Chondrocyte (in vitro differentiated cells): ENCODE measurements around the gene LLGL2. TPM values are rescaled to one million over a fixed set of nuclear protein-coding genes. Genes with fewer than 3 reads are reported as not detected.

ENCODE experiments used
- DNase-seq: peaks from one replicate; pipeline ENCODE4 v3.0.0; 2021; ENCODE audit warnings: mixed read lengths, low spot score
- H3K27ac Mint-ChIP-seq: one replicate; pipeline ENCODE4 v1.8.0; 2021; ENCODE audit warnings: mild to moderate bottlenecking, moderate library complexity, mixed read lengths; ENCODE audit not compliant: unreplicated experiment
- H3K27me3 Mint-ChIP-seq: 2 replicates; pipeline ENCODE4 v1.8.0; 2021; ENCODE audit warnings: low read depth, mixed read lengths
- H3K36me3 Mint-ChIP-seq: 2 replicates; pipeline ENCODE4 v1.8.0; 2021; ENCODE audit warnings: low read depth, mixed read lengths
- H3K4me1 Mint-ChIP-seq: 2 replicates; pipeline ENCODE4 v1.8.0; 2021; ENCODE audit warnings: low read depth, mild to moderate bottlenecking, mixed read lengths
- H3K4me3 Mint-ChIP-seq: one replicate; pipeline ENCODE4 v1.8.0; 2021; ENCODE audit warnings: mild to moderate bottlenecking, moderate library complexity, mixed read lengths; ENCODE audit not compliant: unreplicated experiment
- H3K9me3 Mint-ChIP-seq: 2 replicates; pipeline ENCODE4 v1.8.0; 2021; ENCODE audit warnings: low read depth, mixed read lengths
- total RNA-seq: library from RNA; stranded (reverse); gene quantifications from 3 replicates; pipeline ENCODE4 v1.2.1, GENCODE V29; 2021
- TF ChIP-seq, protein P1 (sequence below): fragments of 200-600 bp; sonication (generic); IDR thresholded peaks from 2 replicates; pipeline ENCODE4 v1.5.0; 2021; ENCODE audit warnings: antibody characterized with exemption, mild to moderate bottlenecking, moderate library complexity

The LLGL2 gene
- total RNA-seq, 1 donor from 2014 or later = 1.8 TPM

DNA sequence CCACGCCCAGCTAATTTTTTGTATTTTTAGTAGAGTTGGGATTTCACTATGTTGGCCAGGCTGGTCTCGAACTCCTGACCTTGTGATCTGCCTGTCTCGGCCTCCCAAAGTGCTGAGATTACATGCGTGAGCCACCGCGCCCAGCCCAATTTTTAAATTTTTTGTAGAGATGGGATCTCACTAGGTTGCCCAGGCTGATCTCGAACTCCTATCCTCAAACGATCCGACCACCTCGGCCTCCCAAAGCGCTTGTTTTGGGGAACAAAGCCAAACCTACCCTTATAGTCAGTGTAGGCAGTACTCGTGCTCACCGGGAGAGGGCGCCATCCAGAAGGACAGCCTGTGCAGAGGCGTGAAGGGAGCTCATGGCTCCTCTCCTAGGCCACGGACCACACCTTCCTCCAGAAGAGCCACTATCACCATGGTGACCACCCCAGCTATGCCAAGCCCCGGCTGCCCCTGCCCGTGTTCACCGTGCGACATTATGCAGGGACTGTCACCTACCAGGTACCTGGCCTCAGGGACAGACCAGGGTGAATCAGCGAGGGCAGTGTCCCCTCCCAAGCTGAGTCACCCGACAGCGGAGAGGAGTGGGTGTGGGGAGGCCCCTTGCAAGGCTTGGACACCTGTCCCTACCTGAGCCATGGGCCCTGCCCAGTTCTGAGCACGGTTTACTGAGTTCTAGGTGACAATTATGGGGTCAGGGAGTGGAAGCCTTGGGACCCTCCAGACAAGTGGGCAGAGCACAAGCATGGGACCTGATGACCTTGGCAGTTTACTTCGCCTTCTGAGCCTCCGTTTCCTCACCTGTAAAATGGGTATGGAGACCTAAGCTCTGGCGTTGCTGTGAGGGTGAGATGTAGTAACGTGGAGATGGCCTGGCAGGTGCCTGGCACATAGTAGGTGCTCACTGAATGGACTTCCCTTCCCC is 75.8 kb downstream of the LLGL2 start:
- Mint-ChIP-seq H3K9me3 (no peaks in the 10 kb centered on the region), H3K27me3 (peaks cover 2% of the 10 kb centered on the region)
- no peak for DNase-seq

DNA sequence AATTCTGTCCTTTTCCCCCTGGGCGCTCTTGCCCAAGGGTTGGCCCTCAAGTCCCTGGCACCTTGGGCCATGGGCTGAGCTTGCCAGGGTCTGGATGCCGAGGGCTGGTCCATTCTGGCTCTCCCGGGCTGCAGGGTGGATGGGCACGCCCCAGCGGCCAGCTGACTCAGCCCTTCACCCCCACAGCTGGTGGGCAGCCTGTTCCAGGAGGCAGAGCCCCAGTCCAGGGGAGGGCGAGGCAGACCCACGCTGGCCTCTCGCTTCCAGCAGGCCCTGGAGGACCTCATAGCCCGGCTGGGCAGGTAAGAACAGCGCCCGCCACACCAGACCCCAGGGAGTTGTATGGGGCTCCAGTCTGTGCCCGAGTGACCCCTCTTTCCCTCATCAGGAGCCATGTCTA is 77.1 kb downstream of the LLGL2 start:
- Mint-ChIP-seq H3K27me3 (no peaks in the 10 kb centered on the region), H3K27ac (no peak overlapping the region), H3K4me3 (no peak overlapping the region), H3K9me3 (no peaks in the 10 kb centered on the region), H3K4me1 (no peaks in the 10 kb centered on the region), H3K36me3 (no peaks in the 10 kb centered on the region)
- TF ChIP-seq, protein P1, sequence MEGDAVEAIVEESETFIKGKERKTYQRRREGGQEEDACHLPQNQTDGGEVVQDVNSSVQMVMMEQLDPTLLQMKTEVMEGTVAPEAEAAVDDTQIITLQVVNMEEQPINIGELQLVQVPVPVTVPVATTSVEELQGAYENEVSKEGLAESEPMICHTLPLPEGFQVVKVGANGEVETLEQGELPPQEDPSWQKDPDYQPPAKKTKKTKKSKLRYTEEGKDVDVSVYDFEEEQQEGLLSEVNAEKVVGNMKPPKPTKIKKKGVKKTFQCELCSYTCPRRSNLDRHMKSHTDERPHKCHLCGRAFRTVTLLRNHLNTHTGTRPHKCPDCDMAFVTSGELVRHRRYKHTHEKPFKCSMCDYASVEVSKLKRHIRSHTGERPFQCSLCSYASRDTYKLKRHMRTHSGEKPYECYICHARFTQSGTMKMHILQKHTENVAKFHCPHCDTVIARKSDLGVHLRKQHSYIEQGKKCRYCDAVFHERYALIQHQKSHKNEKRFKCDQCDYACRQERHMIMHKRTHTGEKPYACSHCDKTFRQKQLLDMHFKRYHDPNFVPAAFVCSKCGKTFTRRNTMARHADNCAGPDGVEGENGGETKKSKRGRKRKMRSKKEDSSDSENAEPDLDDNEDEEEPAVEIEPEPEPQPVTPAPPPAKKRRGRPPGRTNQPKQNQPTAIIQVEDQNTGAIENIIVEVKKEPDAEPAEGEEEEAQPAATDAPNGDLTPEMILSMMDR = no peak
- DNase-seq = peak; percentile 90

More for the DNA sequence above, 75.8 kb downstream of the LLGL2 start:
- H3K27ac Mint-ChIP-seq = no peak overlapping the region
- no peaks in the 10 kb centered on the region for H3K36me3 Mint-ChIP-seq
- TF ChIP-seq, protein P1 = peak; percentile 80
- no peak overlapping the region for H3K4me3 Mint-ChIP-seq
- H3K4me1 Mint-ChIP-seq = no peaks in the 10 kb centered on the region

DNA sequence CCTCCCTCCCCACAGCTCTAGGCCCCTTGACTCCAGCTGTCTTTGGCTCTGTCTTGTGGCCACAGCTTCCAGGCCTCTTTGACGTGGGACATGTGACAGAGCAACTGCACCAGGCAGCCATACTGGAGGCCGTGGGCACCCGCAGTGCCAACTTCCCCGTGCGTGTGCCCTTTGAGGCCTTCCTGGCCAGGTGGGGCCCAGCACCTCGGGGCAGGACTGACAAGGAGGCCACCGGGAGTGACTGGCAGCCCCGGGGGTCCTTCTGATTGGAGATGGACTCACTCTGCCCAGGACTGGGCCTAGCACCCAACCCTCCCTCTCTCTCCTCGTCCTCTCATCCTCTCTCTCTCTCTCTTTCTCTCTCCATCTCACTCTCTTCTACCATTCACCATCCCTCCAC is 77.6 kb downstream of the LLGL2 start:
- Mint-ChIP-seq H3K9me3 (no peaks in the 10 kb centered on the region), H3K36me3 (no peaks in the 10 kb centered on the region), H3K4me1 (no peaks in the 10 kb centered on the region), H3K4me3 (no peak overlapping the region), H3K27ac (no peak overlapping the region), H3K27me3 (no peaks in the 10 kb centered on the region)
- no peak for DNase-seq
- TF ChIP-seq, protein P1 = no peak

DNA sequence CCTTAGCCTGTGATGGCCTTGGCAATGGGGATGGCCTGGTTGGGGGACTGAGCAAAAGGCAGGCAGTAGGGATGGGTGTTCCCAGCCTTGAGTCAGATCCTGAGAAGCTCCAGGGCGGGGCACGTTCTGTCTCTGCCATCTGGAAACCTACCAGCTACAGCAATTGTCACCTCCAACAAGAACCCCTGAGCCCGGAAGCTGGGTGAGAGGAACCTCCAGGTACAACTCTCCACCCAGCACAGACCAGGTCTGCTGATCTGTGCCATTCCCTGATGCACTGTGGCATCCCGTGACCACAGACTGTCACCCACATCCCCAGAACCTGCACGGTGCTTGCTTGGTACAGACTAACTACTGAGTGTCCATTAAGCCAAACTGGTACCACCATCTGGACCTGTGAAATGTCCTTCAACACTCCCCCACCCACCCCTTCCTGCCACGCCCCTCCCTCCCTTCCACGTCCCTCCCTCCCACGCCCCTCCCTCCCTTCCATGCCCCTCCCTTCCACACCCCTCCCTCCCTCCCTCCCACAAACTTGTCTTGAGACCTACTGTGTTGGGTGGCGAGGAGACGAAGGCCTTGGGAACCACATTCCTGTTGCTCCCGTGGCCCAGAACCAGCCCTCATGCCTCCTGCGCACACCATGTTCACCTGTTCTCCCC is 78.7 kb downstream of the LLGL2 start:
- no peak for DNase-seq
- Mint-ChIP-seq H3K27me3 (no peaks in the 10 kb centered on the region), H3K36me3 (no peaks in the 10 kb centered on the region), H3K27ac (no peak overlapping the region), H3K4me1 (no peaks in the 10 kb centered on the region), H3K9me3 (no peaks in the 10 kb centered on the region), H3K4me3 (no peak overlapping the region)
- TF ChIP-seq, protein P1 = no peak

DNA sequence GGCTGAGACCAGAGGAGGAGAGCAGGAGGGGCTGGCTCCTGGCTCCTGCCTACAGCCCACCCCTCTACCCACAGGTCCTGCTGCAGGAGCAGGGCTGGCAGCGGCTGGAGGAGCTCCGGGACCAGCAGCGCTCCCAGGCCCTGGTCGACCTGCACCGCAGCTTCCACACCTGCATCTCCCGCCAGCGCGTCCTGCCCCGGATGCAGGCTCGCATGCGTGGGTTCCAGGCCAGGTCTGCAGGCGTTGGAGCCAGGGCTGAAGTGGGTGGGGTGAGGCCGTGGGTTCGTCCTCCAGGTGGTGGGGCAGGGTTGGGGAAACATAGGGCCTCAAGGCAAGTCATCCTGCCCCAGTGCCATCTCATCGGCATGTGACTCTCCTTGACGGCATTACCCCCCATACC is 80.3 kb downstream of the LLGL2 start:
- Mint-ChIP-seq H3K27ac (no peak overlapping the region), H3K27me3 (no peaks in the 10 kb centered on the region), H3K4me1 (no peaks in the 10 kb centered on the region), H3K9me3 (no peaks in the 10 kb centered on the region), H3K4me3 (no peak overlapping the region), H3K36me3 (no peaks in the 10 kb centered on the region)
- no peak for DNase-seq
- TF ChIP-seq, protein P1 = no peak
